Activated T-cell treated with anti-CD3 and anti-CD28 coated beads, Interleukin-2, amount 50 U/mL, for 4 hours (primary cell): ENCODE data around the gene ZNF556. TPM values are rescaled to one million over a fixed set of nuclear protein-coding genes. Genes with fewer than 3 reads are reported as not detected.

Experiments
- ATAC-seq, 2 donors: fragments of 200-7000 bp; cut with Tn5 transposase; one replicate each; pipeline ENCODE4 v1.10.0; 2021
- DNase-seq: peaks from one replicate; pipeline ENCODE4 v3.0.0-alpha.2; 2020
- H3K27me3 Mint-ChIP-seq: one replicate; pipeline ENCODE4 v1.8.0; 2021; ENCODE audit warnings: low read depth, mixed read lengths
- H3K36me3 Mint-ChIP-seq: one replicate; pipeline ENCODE4 v1.8.0; 2022; ENCODE audit warnings: mixed read lengths; ENCODE audit not compliant: insufficient read depth
- H3K4me1 Mint-ChIP-seq: one replicate; pipeline ENCODE4 v1.8.0; 2021; ENCODE audit warnings: low read depth, mixed read lengths
- H3K4me3 Mint-ChIP-seq: one replicate; pipeline ENCODE4 v1.8.0; 2021; ENCODE audit warnings: mild to moderate bottlenecking, moderate library complexity, mixed read lengths
- H3K9me3 Mint-ChIP-seq: one replicate; pipeline ENCODE4 v1.8.0; 2021; ENCODE audit warnings: mixed read lengths
- total RNA-seq, 3 donors: library from RNA; stranded (reverse); gene quantifications; one replicate each; pipeline ENCODE4 v1.2.1, GENCODE V29; 2021

Gene ZNF556
- not detected for total RNA-seq

DNA sequence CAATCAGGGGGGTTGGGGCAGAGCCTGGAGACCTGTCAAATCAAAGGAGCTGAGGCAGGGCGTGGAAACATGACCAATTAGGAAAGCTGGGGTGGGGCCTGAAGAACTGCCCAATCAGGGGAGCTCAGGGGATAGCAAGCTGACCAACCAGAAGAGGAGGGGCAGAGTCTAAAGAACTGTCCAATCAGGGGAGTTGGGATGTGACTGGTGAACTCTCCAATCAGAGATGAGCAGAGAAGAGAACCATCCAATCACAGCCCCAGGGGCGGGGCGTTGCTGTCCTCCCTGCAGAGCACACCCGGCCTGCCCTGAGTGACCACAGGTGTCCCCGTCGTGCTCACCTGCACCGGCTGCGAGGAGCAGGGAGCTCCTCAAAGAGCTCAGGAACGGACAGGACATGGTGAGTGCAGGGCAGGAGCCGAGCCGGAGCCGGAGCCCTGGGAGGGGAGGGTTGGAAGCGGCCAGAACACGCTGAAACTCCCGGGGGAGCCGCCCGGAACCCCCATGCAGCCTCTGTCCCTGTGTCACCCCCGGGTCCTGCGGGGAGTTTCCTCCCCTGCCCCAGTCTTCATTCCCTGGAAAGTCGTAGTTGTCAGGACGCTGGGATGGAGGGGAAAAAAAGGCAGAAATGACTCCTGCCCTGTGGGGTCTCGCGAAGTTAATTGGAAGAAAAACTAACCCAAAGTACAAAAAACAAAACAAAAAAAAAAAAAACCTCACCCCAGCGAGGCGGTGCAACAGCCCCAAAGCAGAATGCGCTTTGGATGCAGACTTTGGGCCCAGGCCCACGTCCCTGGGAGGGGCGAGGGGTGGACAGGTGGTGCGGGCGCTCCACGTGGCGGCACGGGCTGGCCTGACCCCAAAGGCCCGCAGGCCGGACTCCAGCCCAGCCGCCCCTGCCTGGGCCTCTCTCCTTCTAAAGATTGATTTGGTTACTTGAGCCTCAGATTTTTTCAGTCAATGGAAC lies at the start of gene ZNF556:
Gene ZNF556 (plus strand): TSS at position 311 of the 967 bp plus-strand sequence. CDS start 87 bp downstream, at position 398.
- peaks cover 5% of the 10 kb centered on the region for H3K27me3 Mint-ChIP-seq
- DNase-seq = no peak
- peaks cover 2% of the 10 kb centered on the region for H3K4me1 Mint-ChIP-seq
- H3K4me3 Mint-ChIP-seq = no peak within 1 kb of the TSS
- H3K36me3 Mint-ChIP-seq = no peaks in the 10 kb centered on the region
- H3K9me3 Mint-ChIP-seq = no peaks in the 10 kb centered on the region
- no peak for ATAC-seq

DNA sequence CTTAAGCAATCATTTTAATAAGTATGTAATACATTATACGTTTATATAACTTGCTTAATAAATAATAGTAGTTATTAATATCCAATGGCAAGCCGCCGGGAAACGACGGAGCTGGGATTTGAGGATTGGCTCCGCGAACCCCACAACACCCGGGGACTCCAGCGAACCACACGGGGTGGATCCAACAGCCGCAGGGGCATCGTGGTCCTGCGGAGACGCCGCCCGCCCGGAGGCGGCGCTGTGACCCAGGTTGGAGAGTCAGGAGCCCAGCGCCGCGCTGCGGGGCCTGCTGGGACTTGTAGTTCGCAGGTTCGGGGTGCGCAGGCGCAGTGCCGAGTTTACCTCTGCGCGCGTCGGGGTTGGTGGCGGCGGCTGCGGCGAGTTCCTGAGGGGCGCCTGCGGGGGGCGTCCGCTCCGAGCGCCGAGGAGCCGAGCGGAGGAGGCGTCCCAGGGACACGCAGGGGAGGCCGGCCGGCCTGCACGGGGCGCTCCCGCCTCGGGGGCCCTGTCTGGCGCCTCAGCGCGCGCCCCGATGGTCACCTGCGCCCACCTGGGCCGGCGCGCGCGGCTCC lies 47.5 kb upstream of the ZNF556 start, which contains the start of gene ZNF554:
Gene ZNF554 (plus strand): TSS at position 329 of the 572 bp plus-strand sequence. CDS start 204 bp downstream, at position 533.
- Mint-ChIP-seq H3K9me3 (no peaks in the 10 kb centered on the region), H3K36me3 (peaks cover 2% of the 10 kb centered on the region), H3K27me3 (no peaks in the 10 kb centered on the region), H3K4me1 (peaks cover 6% of the 10 kb centered on the region), H3K4me3 (peak within 1 kb of the TSS; percentile 84)
- peak; percentile 99 for DNase-seq
- peak; percentile 98 for ATAC-seq

DNA sequence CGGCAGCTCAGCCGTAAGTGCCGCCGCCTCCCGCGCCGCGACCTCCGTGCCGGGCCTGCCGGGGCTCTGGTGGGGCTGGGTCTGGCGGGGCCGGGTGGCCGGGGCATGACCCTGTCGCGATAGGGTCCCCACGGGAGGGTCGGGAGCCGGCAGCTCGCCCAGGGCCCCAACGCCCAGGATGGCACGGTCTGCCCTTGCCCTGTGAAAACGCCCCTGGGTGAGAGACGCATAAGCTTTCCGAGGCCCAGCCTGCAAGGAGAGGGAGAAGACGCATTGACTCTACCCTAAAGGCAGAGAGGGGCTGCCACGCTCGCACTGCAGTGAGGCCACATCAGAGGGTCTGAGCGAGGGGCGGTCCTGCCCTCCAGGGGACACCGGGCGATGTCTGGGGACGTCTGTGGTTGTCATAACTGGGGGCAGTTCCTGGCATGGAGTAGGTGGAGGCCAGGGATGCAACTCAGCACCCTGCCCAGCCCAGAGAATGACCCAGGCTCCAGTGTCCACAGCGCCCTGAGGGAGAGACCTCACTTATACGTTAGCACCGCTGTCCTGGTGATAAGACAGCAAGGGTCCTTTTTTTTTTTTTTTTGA lies 46.9 kb upstream of the ZNF556 start:
- peak in 1 of 2 donors; percentile 4 for ATAC-seq
- Mint-ChIP-seq H3K27me3 (no peaks in the 10 kb centered on the region), H3K4me3 (peak overlapping the region; percentile 84), H3K36me3 (peaks cover 3% of the 10 kb centered on the region), H3K9me3 (no peaks in the 10 kb centered on the region), H3K4me1 (peaks cover 6% of the 10 kb centered on the region)
- no peak for DNase-seq

DNA sequence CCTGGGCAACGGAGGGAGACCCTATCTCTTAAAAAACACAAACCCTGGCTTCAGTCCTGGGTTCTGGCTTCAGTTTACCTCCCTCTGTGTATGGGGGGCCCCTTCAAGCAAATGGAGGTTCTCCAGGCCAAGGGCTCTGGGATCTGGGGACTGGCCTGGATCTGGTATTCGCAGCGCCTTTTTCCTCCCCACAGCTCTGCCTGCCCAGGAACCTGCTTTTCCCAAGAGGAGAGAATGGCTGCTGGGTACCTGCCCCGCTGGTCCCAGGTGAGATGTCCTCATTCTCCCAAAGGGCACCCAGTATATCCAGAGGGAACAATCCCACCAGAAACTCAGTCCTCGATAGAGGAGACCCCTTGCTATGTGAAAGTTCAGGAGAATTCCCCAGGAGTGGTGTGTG lies 44.3 kb upstream of the ZNF556 start:
- Mint-ChIP-seq H3K4me1 (peaks cover 3% of the 10 kb centered on the region), H3K9me3 (peaks cover 5% of the 10 kb centered on the region), H3K27me3 (no peaks in the 10 kb centered on the region), H3K4me3 (no peak overlapping the region), H3K36me3 (peaks cover 8% of the 10 kb centered on the region)
- ATAC-seq = no peak
- DNase-seq = no peak

DNA sequence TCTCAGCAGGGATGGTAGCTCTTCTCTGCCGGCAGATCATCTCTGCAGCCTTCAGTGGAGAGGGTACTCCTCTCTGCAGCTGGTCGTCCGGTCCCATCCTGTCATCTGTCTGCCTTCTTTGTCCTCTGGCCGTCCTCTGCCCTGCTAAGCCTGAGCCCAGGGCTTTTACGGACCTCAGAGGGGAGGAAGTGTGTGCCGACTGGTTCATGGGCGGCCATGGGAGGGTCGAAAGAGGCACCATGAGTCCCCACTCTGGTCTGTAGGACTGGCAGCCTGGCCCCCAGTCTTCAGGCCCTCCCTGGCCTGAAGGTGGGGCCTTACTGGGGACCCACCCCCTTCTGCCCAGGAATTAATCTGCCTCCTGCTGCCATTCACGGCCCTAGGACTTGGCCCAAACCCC lies 43.5 kb upstream of the ZNF556 start:
- no peak overlapping the region for H3K4me3 Mint-ChIP-seq
- ATAC-seq = no peak
- H3K9me3 Mint-ChIP-seq = peaks cover 5% of the 10 kb centered on the region
- no peak for DNase-seq
- H3K4me1 Mint-ChIP-seq = peaks cover 3% of the 10 kb centered on the region
- peaks cover 13% of the 10 kb centered on the region for H3K36me3 Mint-ChIP-seq
- no peaks in the 10 kb centered on the region for H3K27me3 Mint-ChIP-seq

DNA sequence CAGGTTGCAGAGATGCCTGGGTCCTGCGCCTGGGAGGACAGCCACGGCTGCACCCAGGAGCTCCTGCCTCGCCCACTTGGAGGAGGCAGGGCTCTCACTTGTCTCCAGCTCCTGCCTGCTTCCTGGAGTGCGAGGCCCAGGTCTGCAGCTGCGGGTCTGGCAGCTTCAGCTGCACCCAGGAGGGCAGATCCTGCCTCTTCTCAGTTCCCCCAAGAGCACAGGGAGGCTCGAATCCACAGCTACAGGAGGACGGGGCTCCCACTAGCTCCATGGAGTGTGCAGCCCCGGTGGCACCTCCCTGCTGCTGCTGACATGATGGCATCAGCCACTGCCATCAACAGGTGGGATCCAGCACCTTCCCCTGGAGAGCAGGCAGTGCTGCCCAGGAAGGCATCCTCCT lies 43.0 kb upstream of the ZNF556 start:
- peaks cover 3% of the 10 kb centered on the region for H3K4me1 Mint-ChIP-seq
- ATAC-seq = no peak
- no peak overlapping the region for H3K4me3 Mint-ChIP-seq
- no peaks in the 10 kb centered on the region for H3K27me3 Mint-ChIP-seq
- H3K36me3 Mint-ChIP-seq = peaks cover 13% of the 10 kb centered on the region
- no peak for DNase-seq
- peaks cover 5% of the 10 kb centered on the region for H3K9me3 Mint-ChIP-seq

DNA sequence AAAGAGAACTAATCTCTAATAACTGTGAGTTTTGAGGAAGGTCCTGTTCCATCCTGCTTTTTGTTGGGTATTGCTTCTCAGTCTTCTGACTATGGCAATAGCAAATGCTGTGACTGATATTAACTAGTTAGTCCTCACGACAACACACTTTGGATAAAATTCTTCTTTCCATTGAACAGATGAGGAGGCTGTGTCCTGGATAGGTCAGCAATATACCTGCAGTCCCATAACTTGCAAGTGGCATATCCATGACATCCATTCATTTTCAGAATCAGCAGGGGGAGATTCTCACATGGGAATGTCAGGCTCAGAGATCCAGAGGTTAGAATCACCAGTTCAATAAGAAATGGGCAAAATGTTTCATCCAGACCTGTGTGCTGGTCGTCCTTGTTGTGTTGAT lies 40.1 kb upstream of the ZNF556 start:
- Mint-ChIP-seq H3K4me1 (no peaks in the 10 kb centered on the region), H3K9me3 (peaks cover 9% of the 10 kb centered on the region), H3K36me3 (peaks cover 16% of the 10 kb centered on the region), H3K4me3 (no peak overlapping the region), H3K27me3 (no peaks in the 10 kb centered on the region)
- ATAC-seq (no peak), DNase-seq (no peak)

DNA sequence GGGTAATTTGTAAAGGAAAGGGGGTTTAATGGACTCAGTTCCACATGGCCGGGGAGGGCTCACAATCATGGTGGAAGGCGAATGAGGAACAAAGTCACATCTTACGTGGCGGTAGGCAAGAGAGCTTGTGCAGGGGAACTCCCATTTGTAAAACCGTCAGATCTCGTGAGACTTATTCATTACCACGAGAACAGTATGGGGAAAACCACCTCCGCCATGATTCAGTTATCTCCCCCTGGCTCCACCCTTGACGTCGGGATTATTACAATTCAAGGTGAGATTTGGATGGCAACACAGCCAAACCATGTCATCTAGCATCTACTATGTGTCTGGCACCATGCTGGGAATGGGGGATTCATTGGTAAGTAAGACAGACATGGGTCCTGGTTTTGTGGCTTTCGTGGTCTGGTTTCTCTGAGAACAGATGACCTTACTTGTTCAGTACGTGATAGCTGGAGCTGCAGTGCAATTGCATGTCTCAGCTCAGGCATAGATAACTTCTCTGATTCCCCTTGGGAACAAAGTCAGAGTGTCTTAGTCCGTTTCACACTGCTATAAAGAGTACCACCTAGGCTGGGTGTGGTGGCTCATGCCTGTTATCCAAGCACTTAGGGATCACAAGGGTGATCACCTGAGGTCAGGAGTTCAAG lies 39.2 kb upstream of the ZNF556 start:
- Mint-ChIP-seq H3K36me3 (peaks cover 22% of the 10 kb centered on the region), H3K27me3 (no peaks in the 10 kb centered on the region), H3K4me3 (no peak overlapping the region), H3K9me3 (peaks cover 12% of the 10 kb centered on the region), H3K4me1 (no peaks in the 10 kb centered on the region)
- ATAC-seq (no peak), DNase-seq (no peak)

DNA sequence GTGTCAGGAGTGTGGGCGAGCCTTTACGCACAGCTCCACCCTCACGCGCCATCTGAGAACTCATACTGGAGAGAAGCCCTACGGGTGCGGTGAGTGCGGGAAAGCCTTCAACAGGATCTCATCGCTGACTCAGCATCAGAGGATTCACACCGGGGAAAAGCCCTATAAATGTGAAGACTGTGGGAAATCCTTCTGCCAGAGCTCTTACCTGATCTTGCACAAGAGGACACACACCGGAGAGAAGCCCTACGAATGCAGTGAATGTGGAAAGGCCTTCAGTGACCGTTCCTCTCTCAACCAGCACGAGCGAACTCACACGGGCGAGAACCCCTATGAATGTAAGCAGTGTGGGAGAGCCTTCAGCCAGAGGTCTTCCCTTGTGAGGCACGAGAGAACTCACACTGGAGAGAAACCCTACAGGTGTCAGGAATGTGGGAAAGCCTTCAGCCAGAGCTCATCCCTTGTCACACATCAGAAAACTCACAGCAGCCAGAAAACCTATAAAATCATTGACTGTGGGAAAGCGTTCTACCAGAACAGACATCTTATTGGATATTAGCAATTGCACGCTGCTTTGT lies 32.8 kb upstream of the ZNF556 start:
- Mint-ChIP-seq H3K9me3 (peaks cover 25% of the 10 kb centered on the region), H3K36me3 (peaks cover 39% of the 10 kb centered on the region), H3K27me3 (no peaks in the 10 kb centered on the region), H3K4me1 (no peaks in the 10 kb centered on the region), H3K4me3 (no peak overlapping the region)
- ATAC-seq = no peak
- no peak for DNase-seq

DNA sequence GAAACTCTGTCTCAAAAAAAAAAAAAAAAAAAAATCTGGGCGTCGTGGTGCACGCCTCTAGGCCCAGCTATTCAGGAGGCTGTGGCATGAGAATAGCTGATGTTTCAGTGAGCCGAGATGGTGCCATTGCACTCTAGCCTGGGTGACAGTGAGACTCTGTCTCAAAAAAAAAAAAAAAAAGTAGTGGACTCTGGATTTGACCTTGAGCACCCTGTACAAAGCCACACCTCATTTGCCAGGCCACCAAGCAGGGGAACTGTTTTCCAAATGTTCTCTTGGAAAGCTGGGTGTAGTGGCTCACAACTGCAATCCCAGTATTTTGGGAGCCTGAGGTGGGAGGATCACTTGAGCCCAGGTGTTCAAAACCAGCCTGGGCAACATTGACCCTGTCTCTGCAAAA lies 29.7 kb upstream of the ZNF556 start:
- Mint-ChIP-seq H3K36me3 (peaks cover 36% of the 10 kb centered on the region), H3K4me1 (peaks cover 4% of the 10 kb centered on the region), H3K4me3 (no peak overlapping the region), H3K27me3 (no peaks in the 10 kb centered on the region), H3K9me3 (peaks cover 22% of the 10 kb centered on the region)
- DNase-seq (no peak), ATAC-seq (no peak)

DNA sequence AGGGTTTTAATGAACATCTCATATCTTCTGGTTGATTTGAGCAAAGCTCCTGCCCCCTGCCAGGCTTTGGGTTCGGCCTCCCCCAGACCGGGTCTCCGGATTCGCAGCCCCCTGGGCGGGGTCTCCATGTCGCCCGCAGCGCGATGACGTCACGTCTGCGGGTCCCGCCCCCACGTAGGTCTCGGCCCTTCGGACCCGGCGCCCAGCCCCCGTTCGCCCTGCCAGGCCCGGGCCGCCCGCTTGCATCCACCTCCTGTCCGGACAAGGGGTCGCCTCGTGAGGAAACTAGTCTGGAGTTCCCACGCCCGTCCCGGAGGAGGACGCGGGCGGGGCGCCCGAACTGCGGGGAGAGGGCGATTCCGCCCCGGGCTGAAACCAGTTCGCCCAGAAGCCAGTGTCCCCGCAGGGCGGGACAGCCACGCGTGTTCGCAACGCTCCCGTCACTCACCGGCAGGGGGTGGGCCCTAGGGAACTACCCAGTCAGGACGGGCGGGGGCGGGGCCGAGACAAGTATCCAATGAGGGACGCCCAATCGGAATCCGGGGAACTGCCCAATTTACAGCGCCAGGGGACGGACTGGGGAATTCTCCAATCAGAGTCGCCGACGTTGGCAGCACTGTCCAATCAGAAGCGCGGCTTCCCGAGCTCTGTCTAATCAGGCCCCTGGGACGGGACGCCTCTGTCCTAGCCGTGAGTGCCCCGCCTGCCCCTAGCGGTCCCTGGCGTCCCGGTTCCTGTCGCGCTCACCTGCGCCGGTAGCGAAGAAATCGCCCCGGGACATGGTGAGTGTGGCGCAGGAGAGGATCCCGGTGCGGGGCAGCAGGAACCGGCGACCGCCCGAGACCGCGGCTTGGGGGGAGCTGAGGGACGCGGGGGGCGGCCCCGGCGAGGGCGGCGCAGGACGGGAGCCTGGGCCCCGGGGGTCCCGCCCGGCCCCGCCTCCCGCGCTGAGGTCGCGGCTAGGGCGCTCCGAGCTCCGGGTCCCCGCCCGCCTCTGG lies 26.0 kb upstream of the ZNF556 start, which contains the start of gene ZNF555:
Gene ZNF555 (plus strand): TSS at position 682 of the 998 bp plus-strand sequence. CDS start 98 bp downstream, at position 780.
- Mint-ChIP-seq H3K36me3 (peaks cover 22% of the 10 kb centered on the region), H3K27me3 (no peaks in the 10 kb centered on the region), H3K4me3 (peak within 1 kb of the TSS; percentile 87), H3K4me1 (peaks cover 12% of the 10 kb centered on the region), H3K9me3 (peaks cover 8% of the 10 kb centered on the region)
- ATAC-seq = peak; percentile 99
- DNase-seq = peak; percentile 99

DNA sequence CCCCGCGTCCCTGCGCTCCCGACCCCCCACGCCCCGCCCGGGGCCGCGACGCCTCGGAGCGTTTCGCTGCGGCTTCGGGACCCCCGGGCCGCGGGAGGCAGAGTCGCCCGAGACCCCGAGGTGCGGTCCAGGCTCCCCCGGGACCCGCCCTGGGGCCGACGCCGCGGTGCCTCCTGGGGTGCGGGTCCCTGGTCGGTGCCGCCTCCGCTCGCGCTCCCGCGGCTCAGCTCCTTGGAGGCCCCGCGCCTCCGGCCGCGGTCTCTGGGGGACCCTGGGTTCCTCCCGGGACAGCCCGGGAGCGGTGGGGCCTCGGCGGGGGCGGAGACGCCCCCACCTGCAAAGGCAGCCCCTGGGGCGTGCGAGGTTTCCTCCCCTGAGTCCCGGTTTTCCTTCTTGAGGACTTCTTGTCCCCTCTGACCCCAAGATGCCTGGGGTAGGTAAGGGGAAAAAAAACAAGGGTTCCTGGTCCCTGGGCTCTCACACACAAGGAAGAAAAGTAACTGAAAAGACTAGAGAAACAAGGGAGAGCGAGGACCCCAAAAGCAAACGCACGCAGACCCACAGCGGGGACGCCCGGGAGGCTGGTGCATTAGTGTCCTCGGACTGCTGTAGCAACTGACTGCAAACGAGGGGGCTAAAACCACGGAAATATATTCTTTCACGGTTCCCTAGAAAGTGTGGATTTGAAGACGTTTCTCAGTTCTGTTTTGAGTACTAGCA lies 25.1 kb upstream of the ZNF556 start:
- Mint-ChIP-seq H3K9me3 (no peaks in the 10 kb centered on the region), H3K4me1 (peaks cover 12% of the 10 kb centered on the region), H3K36me3 (peaks cover 16% of the 10 kb centered on the region), H3K4me3 (peak overlapping the region; percentile 77), H3K27me3 (no peaks in the 10 kb centered on the region)
- ATAC-seq (peak; percentile 21), DNase-seq (no peak)
